ENCODE results near the gene PANK4. TPM values are rescaled to one million over a fixed set of nuclear protein-coding genes. Genes with fewer than 3 reads are reported as not detected.

PANK4 gene
- total RNA-seq, 6 experiments from 2014 or later = 20.6 to 26.4 (median 24.0) TPM

- Mint-ChIP-seq H3K27ac (peak overlapping the region; percentile 47), H3K9me3 (no peaks in the 10 kb centered on the region), H3K27me3 (ENCODE audit: insufficient read depth) (peaks cover 8% of the 10 kb centered on the region), H3K4me3 (peak overlapping the region; percentile 85), H3K4me1 (ENCODE audit: low read depth) (peaks cover 43% of the 10 kb centered on the region), H3K36me3 (ENCODE audit: low read depth) (peaks cover 6% of the 10 kb centered on the region; the same call in 1 of the 2 replicates)
- DNase-seq = peak; percentile 45
- TF ChIP-seq CTCF (IDR thresholded peaks at IDR 0.05) = no peak
Measured at GRCh38 chr1:2526824-2527555, 594 bp upstream of the PANK4 start.

DNA sequence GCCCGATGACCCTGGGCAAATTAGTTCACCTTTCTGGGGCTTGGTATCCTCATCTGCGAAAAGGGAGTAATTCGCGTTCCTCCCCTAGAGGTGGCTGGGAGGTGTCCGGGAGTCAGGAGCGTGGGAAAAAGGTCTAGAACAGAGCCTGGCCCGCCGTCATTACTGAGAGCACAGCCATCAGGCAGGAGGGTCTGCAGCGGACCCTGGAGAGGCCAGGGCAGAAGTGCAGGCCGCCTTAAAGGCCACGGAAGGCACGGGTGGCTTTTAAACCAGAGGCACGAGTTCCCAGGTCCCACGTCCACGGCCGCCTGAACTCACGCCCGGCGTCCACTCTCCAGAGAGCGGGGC lies 850 bp downstream of the PANK4 start:
- Mint-ChIP-seq H3K4me3 (peak overlapping the region; percentile 85), H3K27ac (peak overlapping the region; percentile 65), H3K9me3 (no peaks in the 10 kb centered on the region), H3K27me3 (ENCODE audit: insufficient read depth) (peaks cover 8% of the 10 kb centered on the region), H3K36me3 (ENCODE audit: low read depth) (peaks cover 12% of the 10 kb centered on the region; the same call in 1 of the 2 replicates), H3K4me1 (ENCODE audit: low read depth) (peaks cover 38% of the 10 kb centered on the region)
- no peak for TF ChIP-seq CTCF (IDR thresholded peaks at IDR 0.05)
- DNase-seq = no peak

DNA sequence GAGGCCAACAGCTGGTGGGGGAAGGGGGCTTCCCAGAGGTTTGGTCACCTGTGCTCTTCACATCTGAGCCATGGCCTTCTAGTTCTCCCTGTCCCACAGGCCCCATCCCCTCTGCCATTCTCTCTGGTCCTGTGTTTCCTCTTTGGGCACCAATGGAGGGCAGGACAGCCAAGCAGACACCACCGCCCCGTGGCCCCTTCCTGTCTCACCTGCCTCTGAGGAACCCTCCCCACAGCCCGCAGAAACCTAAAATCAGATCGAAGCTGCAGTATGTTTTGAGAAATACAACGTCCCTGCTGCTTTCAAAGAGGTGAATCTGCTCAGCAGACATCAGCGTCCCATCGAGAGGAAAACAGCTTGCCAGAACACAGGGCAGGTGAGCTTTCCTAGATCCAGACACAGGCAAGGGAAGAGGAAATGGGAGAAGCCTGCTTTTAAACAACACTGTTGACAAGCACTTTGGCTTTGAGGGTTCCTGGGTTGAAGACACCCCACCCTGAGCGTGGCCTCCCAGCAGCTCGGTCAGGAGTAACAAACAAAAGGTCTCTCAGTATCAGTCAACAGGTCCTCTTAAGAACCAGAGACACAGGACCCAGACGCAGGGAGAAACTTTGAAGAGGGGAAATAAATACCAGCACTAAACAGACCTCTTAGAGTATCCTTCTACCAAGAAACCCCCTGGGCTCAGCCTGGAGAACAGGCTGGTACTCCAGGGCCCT lies 2.3 kb downstream of the PANK4 start:
- H3K4me3 Mint-ChIP-seq = peak overlapping the region; percentile 85

GRCh38 chr1:2523191-2523890 lies 3.1 kb downstream of the PANK4 start:
- no peak for DNase-seq
- Mint-ChIP-seq H3K4me1 (ENCODE audit: low read depth) (peaks cover 38% of the 10 kb centered on the region), H3K36me3 (ENCODE audit: low read depth) (peaks cover 12% of the 10 kb centered on the region; the same call in 1 of the 2 replicates), H3K27ac (peak overlapping the region; percentile 48; the same call in 1 of the 2 replicates), H3K27me3 (ENCODE audit: insufficient read depth) (no peaks in the 10 kb centered on the region; the same call in 1 of the 2 replicates), H3K4me3 (no peak overlapping the region; the same call in 1 of the 2 replicates), H3K9me3 (no peaks in the 10 kb centered on the region)
- no peak for TF ChIP-seq CTCF (IDR thresholded peaks at IDR 0.05)

More for the DNA sequence above, 2.3 kb downstream of the PANK4 start:
- DNase-seq = no peak
- H3K27ac Mint-ChIP-seq = peak overlapping the region; percentile 64; the same call in 1 of the 2 replicates
- no peaks in the 10 kb centered on the region for H3K9me3 Mint-ChIP-seq
- TF ChIP-seq CTCF (IDR thresholded peaks at IDR 0.05) = no peak
- H3K36me3 Mint-ChIP-seq (ENCODE audit: low read depth) = peaks cover 12% of the 10 kb centered on the region; the same call in 1 of the 2 replicates
- peaks cover 6% of the 10 kb centered on the region for H3K27me3 Mint-ChIP-seq (ENCODE audit: insufficient read depth)
- H3K4me1 Mint-ChIP-seq (ENCODE audit: low read depth) = peaks cover 38% of the 10 kb centered on the region

GRCh38 chr1:2522230-2522629 lies 4.2 kb downstream of the PANK4 start:
- TF ChIP-seq CTCF (IDR thresholded peaks at IDR 0.05) = no peak
- Mint-ChIP-seq H3K36me3 (ENCODE audit: low read depth) (peaks cover 12% of the 10 kb centered on the region; the same call in 1 of the 2 replicates), H3K27ac (no peak overlapping the region), H3K27me3 (ENCODE audit: insufficient read depth) (no peaks in the 10 kb centered on the region; the same call in 1 of the 2 replicates), H3K9me3 (no peaks in the 10 kb centered on the region), H3K4me3 (no peak overlapping the region), H3K4me1 (ENCODE audit: low read depth) (peaks cover 34% of the 10 kb centered on the region)
- DNase-seq = no peak

All from HFFc6 (cell line).